ENCODE results near the gene ANXA8.
A peak's percentile ranks its signal among the peaks of the same experiment; 100 is the strongest.

ANXA8 gene

GRCh38 chr10:47447209-47447608 is 36.7 kb downstream of the ANXA8 start:
- no peak for DNase-seq (ENCODE audit: low spot score)

DNA sequence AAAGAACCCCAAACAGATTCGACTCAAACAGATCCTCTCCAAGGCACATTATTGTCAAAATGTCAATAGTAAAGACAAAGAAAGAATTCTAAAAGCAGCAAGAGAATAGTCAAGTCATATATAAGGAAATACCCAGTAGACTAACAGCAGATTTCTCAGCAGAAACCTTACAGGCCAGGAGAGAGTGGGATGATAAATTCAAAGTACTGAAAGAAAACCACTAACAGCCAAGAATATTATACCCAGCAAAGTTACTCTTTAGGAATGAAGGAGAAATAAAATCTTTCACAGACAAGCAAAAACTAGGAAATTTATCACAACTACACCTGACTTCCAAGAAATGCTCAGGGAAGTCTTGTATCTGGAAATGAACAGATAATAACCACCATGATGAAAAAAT is 38.2 kb downstream of the ANXA8 start:
- no peak for DNase-seq (ENCODE audit: low spot score)

DNA sequence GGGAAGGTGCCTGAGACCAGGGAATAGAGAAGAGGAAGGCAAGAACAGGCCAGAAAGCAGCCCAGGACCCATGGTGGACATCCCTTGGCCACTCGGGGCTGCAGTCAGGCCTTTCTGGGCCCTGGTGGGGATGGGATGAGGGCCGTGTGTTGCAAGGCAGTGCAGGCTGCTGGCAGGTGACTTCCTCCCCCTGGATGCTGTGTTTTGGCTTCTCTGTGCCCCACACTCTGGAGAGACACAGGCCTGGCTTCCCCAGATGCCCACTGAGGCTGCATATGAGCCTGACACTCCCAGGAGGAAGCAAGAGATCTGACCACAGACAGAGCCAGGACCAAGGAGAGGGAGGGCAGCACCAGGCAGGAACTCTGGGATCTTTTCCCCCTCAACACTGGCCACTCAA is 39.9 kb downstream of the ANXA8 start:
- no peak for DNase-seq (ENCODE audit: low spot score)

DNA sequence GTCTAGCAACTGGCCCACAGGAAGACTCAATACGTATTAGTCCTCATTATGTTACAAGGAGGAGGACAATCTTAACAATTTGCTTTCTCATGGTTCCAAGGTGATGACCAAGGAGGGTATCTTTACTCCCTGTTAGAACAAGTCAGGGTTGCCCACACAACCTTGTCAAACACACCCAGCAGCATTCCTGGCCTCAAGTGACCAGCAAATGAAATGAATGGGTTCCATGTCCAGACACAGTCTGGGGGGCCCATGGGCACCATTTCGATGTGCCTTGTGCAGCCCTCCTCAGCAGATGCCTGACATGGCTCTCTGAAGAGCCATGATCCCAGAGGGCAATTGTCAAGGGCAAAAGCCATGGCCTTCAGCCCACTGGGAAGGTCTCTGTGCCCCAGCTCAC is 40.8 kb downstream of the ANXA8 start:
- DNase-seq (ENCODE audit: low spot score) = no peak

DNA sequence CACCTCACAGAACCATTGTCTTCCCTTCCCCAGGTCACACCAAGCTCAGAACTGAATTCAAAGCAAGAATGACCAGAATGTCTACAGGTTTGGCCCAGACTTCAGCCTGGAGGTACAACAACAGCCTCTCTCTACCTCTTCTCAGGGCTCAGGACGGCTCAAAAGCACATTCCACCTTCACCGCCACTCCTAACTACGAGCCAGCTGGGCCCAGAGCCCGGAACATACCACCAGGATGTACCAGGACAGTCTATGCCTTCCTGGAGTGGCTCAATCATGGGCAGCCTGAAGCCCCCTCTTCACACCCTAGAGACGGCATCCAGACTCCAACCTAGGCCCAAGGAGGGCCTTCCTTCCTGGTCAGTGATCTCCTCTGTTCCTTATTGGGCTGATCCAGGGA is 41.6 kb downstream of the ANXA8 start:
- no peak for DNase-seq (ENCODE audit: low spot score)

GRCh38 chr10:47441938-47442337 is 42.0 kb downstream of the ANXA8 start:
- no peak for DNase-seq (ENCODE audit: low spot score)

DNA sequence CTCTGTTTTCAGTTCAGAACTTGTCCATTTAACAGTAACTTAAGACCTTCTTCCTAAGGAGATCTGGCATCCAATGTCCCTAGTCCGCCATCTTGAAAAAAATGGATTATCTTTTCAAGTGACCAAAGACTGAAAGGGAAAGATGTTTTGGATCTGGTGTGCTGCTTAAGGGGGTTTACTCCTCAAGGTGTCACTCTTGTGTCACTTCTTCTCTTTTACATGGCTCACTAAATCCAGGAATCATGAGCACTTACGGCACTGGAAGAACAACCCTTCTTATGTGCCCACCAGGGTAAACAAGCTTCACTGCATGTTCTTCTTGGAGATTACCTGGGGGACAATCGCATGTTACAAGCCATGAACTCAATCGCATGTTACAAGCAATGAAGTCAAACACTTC is 43.7 kb downstream of the ANXA8 start:
- DNase-seq (ENCODE audit: low spot score) = no peak

GRCh38 chr10:47438857-47439474 is 44.9 kb downstream of the ANXA8 start:
- peak; percentile 23 for DNase-seq (ENCODE audit: low spot score)

- no peak for DNase-seq (ENCODE audit: low spot score)
Measured at GRCh38 chr10:47435081-47435480, 48.8 kb downstream of the ANXA8 start.

- no peak for DNase-seq (ENCODE audit: low spot score)
Measured at GRCh38 chr10:47425813-47426419, 58.0 kb downstream of the ANXA8 start.

- DNase-seq (ENCODE audit: low spot score) = no peak
Measured at GRCh38 chr10:47424231-47424630, 59.7 kb downstream of the ANXA8 start.

DNA sequence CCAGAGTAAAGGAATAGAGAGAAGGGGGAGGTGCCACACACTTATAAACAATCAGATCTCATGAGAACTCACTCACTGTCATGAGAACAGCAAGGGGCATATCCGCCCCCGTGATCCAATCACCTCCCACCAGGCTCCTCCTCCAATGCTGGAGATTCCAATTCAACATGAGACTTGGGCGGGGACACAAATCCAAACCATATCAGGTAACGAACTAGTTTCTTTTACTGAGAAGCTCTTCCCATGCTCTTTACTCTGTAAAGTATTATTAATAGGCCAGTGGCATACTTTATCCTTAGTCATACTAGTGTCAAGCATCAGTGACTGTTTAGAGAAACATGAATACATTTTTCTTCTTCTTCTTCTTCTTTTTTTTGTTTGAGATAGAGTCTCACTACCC is 60.4 kb downstream of the ANXA8 start:
- no peak for DNase-seq (ENCODE audit: low spot score)

DNA sequence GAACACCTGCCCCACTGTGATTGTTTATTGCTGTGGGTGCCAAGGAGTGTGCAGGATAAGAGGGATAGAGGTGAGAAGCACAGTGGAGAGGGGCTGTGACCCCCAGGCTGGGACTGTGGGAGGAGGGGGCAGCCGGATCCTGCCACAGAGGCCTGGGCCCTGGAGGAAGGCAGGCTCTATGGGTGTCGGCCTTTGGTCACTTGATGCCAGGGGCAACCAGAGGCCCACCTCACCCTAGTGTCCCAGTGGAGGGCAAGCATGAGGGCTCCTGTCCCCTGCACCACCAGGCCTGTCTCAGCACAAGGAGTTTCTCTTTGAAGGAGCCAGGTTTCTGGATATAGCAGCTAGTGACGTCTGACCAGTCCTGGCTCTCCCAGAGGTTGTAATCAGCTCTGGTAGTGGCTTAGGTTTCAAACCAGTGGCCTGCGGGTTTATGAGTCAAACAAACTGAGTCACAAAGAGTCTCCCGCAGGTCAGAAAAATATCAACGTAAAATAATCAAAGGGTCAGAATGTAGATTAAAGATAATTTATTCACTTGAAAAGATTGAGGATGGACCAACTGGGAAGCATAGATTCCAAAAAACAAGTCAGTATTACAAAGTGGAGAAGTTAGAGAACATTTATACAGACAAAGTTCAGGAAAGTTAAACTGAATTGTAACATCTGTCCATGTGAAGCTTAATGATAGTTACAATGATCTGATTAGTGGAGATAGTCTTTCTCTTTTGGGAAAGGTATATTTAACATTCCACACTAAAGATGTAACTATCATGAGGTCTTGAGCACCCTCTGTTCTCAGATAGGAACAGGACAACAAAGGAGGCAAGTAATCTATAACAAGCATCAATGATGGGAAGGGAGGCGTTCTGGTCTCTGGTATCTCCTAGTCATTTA is 62.6 kb downstream of the ANXA8 start:
- no peak for DNase-seq (ENCODE audit: low spot score)

- no peak for DNase-seq (ENCODE audit: low spot score)
Measured at GRCh38 chr10:47420305-47421056, 63.4 kb downstream of the ANXA8 start.

DNA sequence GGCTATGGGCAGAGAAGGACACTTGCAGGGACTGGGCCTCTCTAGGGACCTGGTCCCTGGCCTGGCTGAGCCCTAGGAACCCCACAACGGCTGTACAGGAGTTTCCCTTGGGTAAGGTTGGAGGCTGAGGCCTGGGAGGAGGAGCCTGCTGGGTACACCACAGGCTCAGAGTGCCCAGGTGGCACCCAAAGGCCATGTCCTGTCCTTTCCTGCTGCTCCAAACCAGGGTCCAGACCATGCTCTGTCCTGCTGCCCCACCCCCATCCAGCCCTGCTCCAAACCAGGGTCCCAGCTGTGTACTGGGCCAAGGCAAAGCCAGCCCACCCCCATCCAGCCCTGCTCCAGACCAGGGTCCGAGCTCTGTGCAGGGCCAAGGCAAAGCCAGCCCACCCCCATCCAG is 64.5 kb downstream of the ANXA8 start:
- DNase-seq (ENCODE audit: low spot score) = no peak

- DNase-seq (ENCODE audit: low spot score) = no peak
Measured at GRCh38 chr10:47418966-47419365, 64.9 kb downstream of the ANXA8 start.

DNA sequence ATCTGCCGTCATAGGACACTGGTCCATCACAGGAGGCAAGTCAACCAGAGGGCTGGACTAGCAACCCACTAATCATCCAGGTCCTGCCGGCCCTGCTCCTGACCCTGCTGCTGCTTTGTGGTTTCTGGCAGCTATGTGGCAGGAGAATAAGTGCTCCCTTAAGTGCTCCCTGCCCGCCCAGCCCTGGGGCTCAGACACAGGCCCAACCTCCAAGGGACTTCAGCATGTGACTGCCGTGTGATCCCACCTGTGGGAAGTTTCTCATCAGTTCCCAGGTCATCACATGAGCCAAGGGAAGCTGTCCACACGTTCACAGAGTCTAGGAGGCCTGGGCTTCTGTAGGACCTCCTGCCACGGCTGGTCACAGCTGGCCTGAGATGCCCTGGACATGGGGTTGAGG is 65.6 kb downstream of the ANXA8 start:
- no peak for DNase-seq (ENCODE audit: low spot score)
